RWPE2 (cell line): ENCODE results near the gene SNX20.

ENCODE experiments used
- ATAC-seq: fragments of 200-7000 bp; cut with Tn5 transposase; 3 replicates; pipeline ENCODE4 v1.9.1; 2021; ENCODE audit warnings: low read depth
- DNase-seq: peaks from one replicate; pipeline ENCODE4 v3.0.0-alpha.2; 2020; ENCODE audit warnings: low spot score
- H3K27ac ChIP-seq: fragments of 450-650 bp; 2 replicates; pipeline ENCODE4 v1.5.1; 2017; ENCODE audit warnings: mild to moderate bottlenecking; ENCODE audit not compliant: poor library complexity, severe bottlenecking
- H3K27me3 ChIP-seq: fragments of 250-450 bp; sonication (Bioruptor Pico); 2 replicates; pipeline ENCODE4 v1.5.1; 2021; ENCODE audit warnings: mild to moderate bottlenecking, moderate library complexity; ENCODE audit not compliant: insufficient read depth, poor library complexity, severe bottlenecking
- H3K36me3 ChIP-seq: fragments of 250-450 bp; sonication (Bioruptor Pico); 2 replicates; pipeline ENCODE4 v1.5.1; 2020; ENCODE audit warnings: low read depth, mild to moderate bottlenecking, moderate library complexity
- H3K4me1 ChIP-seq: fragments of 250-450 bp; sonication (Bioruptor Pico); 2 replicates; pipeline ENCODE4 v1.5.1; 2021; ENCODE audit warnings: mild to moderate bottlenecking, moderate library complexity; ENCODE audit not compliant: insufficient read depth, poor library complexity, severe bottlenecking
- H3K4me3 ChIP-seq: fragments of 250-450 bp; sonication (Bioruptor Pico); 2 replicates; pipeline ENCODE4 v1.5.1; 2021; ENCODE audit warnings: mild to moderate bottlenecking, moderate library complexity; ENCODE audit not compliant: severe bottlenecking
- H3K9me3 ChIP-seq: fragments of 250-450 bp; sonication (Bioruptor Pico); 2 replicates; pipeline ENCODE4 v1.5.1; 2021; ENCODE audit warnings: mild to moderate bottlenecking, moderate library complexity; ENCODE audit not compliant: severe bottlenecking
- CTCF ChIP-seq: fragments of 450-650 bp; IDR thresholded peaks from one replicate; pipeline ENCODE4 v1.5.1; 2017; ENCODE audit warnings: mild to moderate bottlenecking, moderate library complexity; ENCODE audit not compliant: poor library complexity, severe bottlenecking

Gene SNX20

GRCh38 chr16:50677351-50677750 is 3.8 kb downstream of the SNX20 start:
- DNase-seq (no peak), ATAC-seq (no peak)

DNA sequence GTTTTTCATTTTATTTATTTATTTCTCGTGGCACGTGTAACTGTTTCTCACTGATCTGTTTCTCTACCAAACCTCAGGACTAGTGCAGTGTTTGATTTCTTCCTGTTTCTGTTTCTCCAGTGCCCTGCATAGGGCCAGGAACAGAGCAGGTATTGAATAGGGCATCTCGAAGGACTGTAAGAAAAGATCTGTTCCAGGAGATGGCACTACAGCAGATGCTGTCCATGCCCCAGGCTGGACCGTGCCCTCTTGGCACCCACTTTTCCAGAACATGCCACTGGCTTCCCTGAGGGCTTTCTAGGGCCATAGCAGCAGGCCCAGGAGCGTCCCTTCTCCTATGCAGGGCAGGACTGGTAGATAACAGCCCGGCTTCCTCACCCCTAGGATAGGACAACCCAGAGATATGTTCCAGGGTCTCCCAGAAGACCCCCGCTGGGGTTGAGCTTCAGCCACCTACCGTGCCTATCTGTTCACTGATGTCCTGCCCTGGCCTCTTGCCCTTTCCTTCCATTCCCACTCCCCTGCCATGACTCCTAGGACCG is 4.4 kb downstream of the SNX20 start:
- DNase-seq: no peak
- peaks cover 5% of the 10 kb centered on the region for H3K9me3 ChIP-seq
- no peak for TF ChIP-seq CTCF
- ATAC-seq: peak; percentile 54
- H3K4me3 ChIP-seq: no peak overlapping the region
- H3K27ac ChIP-seq: no peak overlapping the region
- H3K36me3 ChIP-seq: no peaks in the 10 kb centered on the region
- H3K27me3 ChIP-seq: no peaks in the 10 kb centered on the region
- no peaks in the 10 kb centered on the region for H3K4me1 ChIP-seq

More at GRCh38 chr16:50677351-50677750, 3.8 kb downstream of the SNX20 start:
- Histone ChIP-seq H3K27me3 (no peaks in the 10 kb centered on the region), H3K27ac (no peak overlapping the region), H3K9me3 (no peaks in the 10 kb centered on the region), H3K36me3 (no peaks in the 10 kb centered on the region), H3K4me3 (no peak overlapping the region), H3K4me1 (no peaks in the 10 kb centered on the region)
- TF ChIP-seq CTCF: peak; percentile 32

DNA sequence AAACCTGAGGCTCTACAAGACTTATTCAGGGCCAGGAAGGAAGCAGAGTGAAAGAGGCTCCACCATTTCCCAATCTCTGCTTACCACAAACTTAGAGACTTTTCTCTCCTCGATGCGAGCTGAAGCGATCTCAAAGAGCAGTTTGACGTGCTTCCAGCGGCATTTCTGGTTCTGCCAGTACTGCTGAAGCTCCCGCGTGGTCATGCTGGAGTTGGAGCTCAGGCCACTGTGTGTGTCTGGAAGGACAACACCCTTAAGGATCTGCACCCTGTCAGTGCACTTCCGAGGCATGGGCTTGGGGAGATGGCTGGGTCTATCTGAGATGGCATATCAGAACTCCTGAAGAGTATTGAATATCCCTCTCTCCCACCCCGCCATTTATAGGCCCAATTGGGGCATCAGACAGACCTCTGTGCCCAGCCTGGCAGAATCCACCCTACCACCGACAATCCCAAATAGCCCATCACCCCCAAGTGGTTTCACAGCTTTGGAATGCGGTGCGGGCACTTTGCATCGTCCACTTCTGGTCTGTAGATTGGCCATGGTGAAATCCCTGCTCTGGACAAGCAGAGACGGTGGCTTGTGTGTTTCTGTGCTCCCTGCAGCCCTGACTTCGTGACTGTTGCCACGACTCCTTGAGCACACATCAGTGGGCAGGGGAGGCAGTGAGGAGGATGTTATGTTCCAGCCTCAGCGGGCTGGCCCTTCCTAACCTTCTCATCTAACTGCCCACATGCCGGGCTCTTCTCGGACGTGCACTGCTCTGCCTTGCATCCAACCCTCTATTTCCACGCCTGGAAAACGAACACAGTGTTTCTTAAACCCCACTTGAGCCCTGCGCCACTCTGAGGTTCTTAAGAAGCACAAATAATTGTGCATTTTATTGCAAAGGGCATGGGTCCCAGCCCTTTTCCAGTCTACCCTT is 5.2 kb downstream of the SNX20 start:
- Histone ChIP-seq H3K4me1 (no peaks in the 10 kb centered on the region), H3K9me3 (peaks cover 7% of the 10 kb centered on the region), H3K4me3 (no peak overlapping the region), H3K27ac (no peak overlapping the region), H3K36me3 (no peaks in the 10 kb centered on the region), H3K27me3 (no peaks in the 10 kb centered on the region)
- no peak for TF ChIP-seq CTCF
- no peak for ATAC-seq
- DNase-seq: no peak

DNA sequence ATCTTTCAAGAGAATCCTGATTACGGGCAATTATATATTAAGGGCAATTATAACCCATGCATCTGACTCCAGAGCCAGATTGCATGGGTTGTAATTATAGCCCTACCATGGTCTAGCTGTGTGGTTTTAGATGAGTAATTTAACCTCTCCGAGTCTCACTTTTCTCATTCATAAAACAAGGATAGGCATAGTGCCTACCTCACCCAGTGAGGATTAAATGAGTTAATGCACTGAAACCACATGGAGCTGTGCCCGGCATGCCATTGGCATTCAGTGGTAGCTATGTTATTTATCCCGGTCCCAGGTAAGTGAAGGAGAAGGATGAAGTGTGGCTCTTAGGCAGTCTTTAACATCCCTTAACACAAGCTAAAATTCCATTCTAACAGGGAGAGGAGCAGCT is 6.3 kb downstream of the SNX20 start:
- no peak overlapping the region for H3K27ac ChIP-seq
- no peak for TF ChIP-seq CTCF
- H3K36me3 ChIP-seq: no peaks in the 10 kb centered on the region
- H3K4me1 ChIP-seq: no peaks in the 10 kb centered on the region
- no peaks in the 10 kb centered on the region for H3K27me3 ChIP-seq
- no peak for DNase-seq
- peak; percentile 45; the same call in 2 of the 3 replicates for ATAC-seq
- H3K4me3 ChIP-seq: no peak overlapping the region
- peaks cover 7% of the 10 kb centered on the region for H3K9me3 ChIP-seq
